Measurements from ENCODE around the gene PFAS. TPM values are rescaled to one million over a fixed set of nuclear protein-coding genes. Genes with fewer than 3 reads are reported as not detected.

Gene PFAS
- total and polyA plus RNA-seq, 2 experiments from 2014 or later, result 96.1 to 168 TPM

GRCh38 chr17:8288336-8289102 lies 39.4 kb downstream of the PFAS start, which contains the start of gene RANGRF:
TSS of gene RANGRF (plus strand) at chr17:8288670. CDS start at chr17:8288789, 119 bp downstream.
- ATAC-seq (peak; percentile 91), DNase-seq (ENCODE audit: low spot score) (peak; percentile 98)
- Mint-ChIP-seq H3K4me1 (peaks cover 28% of the 10 kb centered on the region), H3K27ac (peak within 1 kb of the TSS; percentile 95), H3K4me3 (peak within 1 kb of the TSS; percentile 86), H3K9me3 (no peaks in the 10 kb centered on the region), H3K27me3 (ENCODE audit: insufficient read depth, low read depth, poor library complexity) (peaks cover 7% of the 10 kb centered on the region), H3K36me3 (ENCODE audit: low read depth) (no peaks in the 10 kb centered on the region; the same call in 2 of the 3 replicates)
- Histone ChIP-seq H2AFZ (peak within 1 kb of the TSS; percentile 100), H3K79me2 (replicated peaks; ENCODE audit: insufficient read depth) (no peaks in the 10 kb centered on the region), H3K4me1 (ENCODE audit: insufficient read depth) (0 out of 2 replicates have a peak, but pooled peaks cover 8% of the 10 kb centered on the region), H3K4me2 (peak within 1 kb of the TSS; percentile 96), H3K4me3 (peak within 1 kb of the TSS; percentile 99), H3K9me2 (ENCODE audit: insufficient read depth) (no peaks in the 10 kb centered on the region), H3F3A (replicated peaks; ENCODE audit: low read depth) (0 out of 2 replicates have a peak, but pooled peaks cover 7% of the 10 kb centered on the region), H4K20me1 (replicated peaks; ENCODE audit: insufficient read depth) (no peaks in the 10 kb centered on the region), H3K27ac (ENCODE audit: low read depth) (peak within 1 kb of the TSS; percentile 87), H3K27me3 (ENCODE audit: insufficient read depth) (no peaks in the 10 kb centered on the region), H3K36me3 (ENCODE audit: insufficient read depth) (no peaks in the 10 kb centered on the region)
- TF ChIP-seq ETS1 (IDR thresholded peaks at IDR 0.05) (peak; percentile 24; the same call in 1 of the 2 replicates), ZNF331 (CRISPR knock-in tag; IDR thresholded peaks at IDR 0.05; ENCODE audit: low read depth) (no peak), STAT1 (IDR thresholded peaks at IDR 0.05; ENCODE audit: unreplicated experiment) (no peak), POLR2AphosphoS5 (IDR thresholded peaks at IDR 0.05; ENCODE audit: low read depth) (peak; percentile 70), CTCF (conservative IDR thresholded peaks at IDR 0.05; ENCODE audit: low read depth in 2 of 2) (peak in 1 of 2 experiments; percentile 32; a peak in 2 of 4 replicates), EZH2 (IDR thresholded peaks at IDR 0.05; ENCODE audit: low read depth, unreplicated experiment) (no peak), CREB1 (CRISPR knock-in tag; IDR thresholded peaks at IDR 0.05; ENCODE audit: low read depth) (0 out of 2 replicates have a peak, but pooled peaks have one; percentile 2), JUNB (IDR thresholded peaks at IDR 0.05; ENCODE audit: unreplicated experiment) (no peak), EZH2phosphoT487 (IDR thresholded peaks at IDR 0.05; ENCODE audit: unreplicated experiment) (no peak), ZNF114 (CRISPR knock-in tag; IDR thresholded peaks at IDR 0.05) (no peak), NANOG (IDR thresholded peaks at IDR 0.05; ENCODE audit: borderline replicate concordance) (no peak), REST (IDR thresholded peaks at IDR 0.05; ENCODE audit: unreplicated experiment) (no peak)
- TF ChIP-seq, protein P1, sequence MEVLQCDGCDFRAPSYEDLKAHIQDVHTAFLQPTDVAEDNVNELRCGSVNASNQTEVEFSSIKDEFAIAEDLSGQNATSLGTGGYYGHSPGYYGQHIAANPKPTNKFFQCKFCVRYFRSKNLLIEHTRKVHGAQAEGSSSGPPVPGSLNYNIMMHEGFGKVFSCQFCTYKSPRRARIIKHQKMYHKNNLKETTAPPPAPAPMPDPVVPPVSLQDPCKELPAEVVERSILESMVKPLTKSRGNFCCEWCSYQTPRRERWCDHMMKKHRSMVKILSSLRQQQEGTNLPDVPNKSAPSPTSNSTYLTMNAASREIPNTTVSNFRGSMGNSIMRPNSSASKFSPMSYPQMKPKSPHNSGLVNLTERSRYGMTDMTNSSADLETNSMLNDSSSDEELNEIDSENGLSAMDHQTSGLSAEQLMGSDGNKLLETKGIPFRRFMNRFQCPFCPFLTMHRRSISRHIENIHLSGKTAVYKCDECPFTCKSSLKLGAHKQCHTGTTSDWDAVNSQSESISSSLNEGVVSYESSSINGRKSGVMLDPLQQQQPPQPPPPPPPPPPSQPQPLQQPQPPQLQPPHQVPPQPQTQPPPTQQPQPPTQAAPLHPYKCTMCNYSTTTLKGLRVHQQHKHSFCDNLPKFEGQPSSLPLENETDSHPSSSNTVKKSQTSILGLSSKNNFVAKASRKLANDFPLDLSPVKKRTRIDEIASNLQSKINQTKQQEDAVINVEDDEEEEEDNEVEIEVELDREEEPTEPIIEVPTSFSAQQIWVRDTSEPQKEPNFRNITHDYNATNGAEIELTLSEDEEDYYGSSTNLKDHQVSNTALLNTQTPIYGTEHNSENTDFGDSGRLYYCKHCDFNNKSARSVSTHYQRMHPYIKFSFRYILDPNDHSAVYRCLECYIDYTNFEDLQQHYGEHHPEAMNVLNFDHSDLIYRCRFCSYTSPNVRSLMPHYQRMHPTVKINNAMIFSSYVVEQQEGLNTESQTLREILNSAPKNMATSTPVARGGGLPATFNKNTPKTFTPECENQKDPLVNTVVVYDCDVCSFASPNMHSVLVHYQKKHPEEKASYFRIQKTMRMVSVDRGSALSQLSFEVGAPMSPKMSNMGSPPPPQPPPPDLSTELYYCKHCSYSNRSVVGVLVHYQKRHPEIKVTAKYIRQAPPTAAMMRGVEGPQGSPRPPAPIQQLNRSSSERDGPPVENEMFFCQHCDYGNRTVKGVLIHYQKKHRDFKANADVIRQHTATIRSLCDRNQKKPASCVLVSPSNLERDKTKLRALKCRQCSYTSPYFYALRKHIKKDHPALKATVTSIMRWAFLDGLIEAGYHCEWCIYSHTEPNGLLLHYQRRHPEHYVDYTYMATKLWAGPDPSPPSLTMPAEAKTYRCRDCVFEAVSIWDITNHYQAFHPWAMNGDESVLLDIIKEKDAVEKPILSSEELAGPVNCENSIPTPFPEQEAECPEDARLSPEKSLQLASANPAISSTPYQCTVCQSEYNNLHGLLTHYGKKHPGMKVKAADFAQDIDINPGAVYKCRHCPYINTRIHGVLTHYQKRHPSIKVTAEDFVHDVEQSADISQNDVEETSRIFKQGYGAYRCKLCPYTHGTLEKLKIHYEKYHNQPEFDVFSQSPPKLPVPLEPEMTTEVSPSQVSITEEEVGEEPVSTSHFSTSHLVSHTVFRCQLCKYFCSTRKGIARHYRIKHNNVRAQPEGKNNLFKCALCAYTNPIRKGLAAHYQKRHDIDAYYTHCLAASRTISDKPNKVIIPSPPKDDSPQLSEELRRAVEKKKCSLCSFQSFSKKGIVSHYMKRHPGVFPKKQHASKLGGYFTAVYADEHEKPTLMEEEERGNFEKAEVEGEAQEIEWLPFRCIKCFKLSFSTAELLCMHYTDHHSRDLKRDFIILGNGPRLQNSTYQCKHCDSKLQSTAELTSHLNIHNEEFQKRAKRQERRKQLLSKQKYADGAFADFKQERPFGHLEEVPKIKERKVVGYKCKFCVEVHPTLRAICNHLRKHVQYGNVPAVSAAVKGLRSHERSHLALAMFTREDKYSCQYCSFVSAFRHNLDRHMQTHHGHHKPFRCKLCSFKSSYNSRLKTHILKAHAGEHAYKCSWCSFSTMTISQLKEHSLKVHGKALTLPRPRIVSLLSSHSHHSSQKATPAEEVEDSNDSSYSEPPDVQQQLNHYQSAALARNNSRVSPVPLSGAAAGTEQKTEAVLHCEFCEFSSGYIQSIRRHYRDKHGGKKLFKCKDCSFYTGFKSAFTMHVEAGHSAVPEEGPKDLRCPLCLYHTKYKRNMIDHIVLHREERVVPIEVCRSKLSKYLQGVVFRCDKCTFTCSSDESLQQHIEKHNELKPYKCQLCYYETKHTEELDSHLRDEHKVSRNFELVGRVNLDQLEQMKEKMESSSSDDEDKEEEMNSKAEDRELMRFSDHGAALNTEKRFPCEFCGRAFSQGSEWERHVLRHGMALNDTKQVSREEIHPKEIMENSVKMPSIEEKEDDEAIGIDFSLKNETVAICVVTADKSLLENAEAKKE (CRISPR knock-in tag; IDR thresholded peaks at IDR 0.05), result no peak

Measured in GM23338 (cell line).